HG02763 (cell line): ENCODE results near the gene ITPR1.

ENCODE experiments used
- ATAC-seq: cut with Tn5 transposase; IDR thresholded peaks from one replicate; pipeline ENCODE4 v1.9.1; 2021; ENCODE audit warnings: mild to moderate bottlenecking, moderate library complexity; ENCODE audit not compliant: unreplicated experiment

The ITPR1 gene

GRCh38 chr3:4738737-4739274 lies 245.7 kb downstream of the ITPR1 start:
- no peak for ATAC-seq

- ATAC-seq: no peak
Measured at GRCh38 chr3:4739289-4740236, 246.4 kb downstream of the ITPR1 start.

- no peak for ATAC-seq
Measured at GRCh38 chr3:4740397-4741105, 247.4 kb downstream of the ITPR1 start.

GRCh38 chr3:4741106-4741403 lies 247.9 kb downstream of the ITPR1 start:
- ATAC-seq: no peak

- ATAC-seq: no peak
Measured at GRCh38 chr3:4741404-4742307, 248.5 kb downstream of the ITPR1 start.

GRCh38 chr3:4742359-4742758 lies 249.2 kb downstream of the ITPR1 start:
- ATAC-seq: no peak

- no peak for ATAC-seq
Measured at GRCh38 chr3:4743371-4743770, 250.2 kb downstream of the ITPR1 start.

GRCh38 chr3:4744405-4745234 lies 251.5 kb downstream of the ITPR1 start:
- no peak for ATAC-seq

GRCh38 chr3:4745235-4745610 lies 252.1 kb downstream of the ITPR1 start:
- no peak for ATAC-seq

- ATAC-seq: no peak
Measured at GRCh38 chr3:4746241-4746958, 253.3 kb downstream of the ITPR1 start.

GRCh38 chr3:4748127-4748526 lies 255.0 kb downstream of the ITPR1 start:
- ATAC-seq: no peak

- ATAC-seq: no peak
Measured at GRCh38 chr3:4748701-4749378, 255.7 kb downstream of the ITPR1 start.

- no peak for ATAC-seq
Measured at GRCh38 chr3:4749567-4750002, 256.4 kb downstream of the ITPR1 start.

GRCh38 chr3:4750306-4750968 lies 257.3 kb downstream of the ITPR1 start:
- ATAC-seq: no peak

GRCh38 chr3:4751029-4751501 lies 257.9 kb downstream of the ITPR1 start:
- no peak for ATAC-seq

GRCh38 chr3:4751502-4752101 lies 258.5 kb downstream of the ITPR1 start:
- ATAC-seq: no peak

GRCh38 chr3:4752201-4753072 lies 259.3 kb downstream of the ITPR1 start:
- ATAC-seq: no peak
